RWPE1 (cell line): ENCODE measurements around the gene STARD13.
A peak's percentile ranks its signal among the peaks of the same experiment; 100 is the strongest.

Source experiments
- CTCF ChIA-PET: fragments of 350-600 bp; sonication (Branson Sonifier 250); formaldehyde crosslinking; extraction: SDS; loops from one replicate; lab custom pipeline; 2021; lab: Yijun Ruan, JAX
- POLR2A ChIA-PET: fragments of 400-600 bp; formaldehyde crosslinking; extraction: SDS; loops from one replicate; lab custom pipeline; 2020; ENCODE audit warnings: antibody characterized with exemption; ENCODE audit not compliant: low non-redundant PET; lab: Yijun Ruan, JAX
- DNase-seq: peaks from one replicate; pipeline ENCODE4 v3.0.0; 2012; ENCODE audit warnings: low spot score
- H3K27ac ChIP-seq: fragments of 450-650 bp; 2 replicates; pipeline ENCODE4 v1.5.1; 2017
- CTCF ChIP-seq: fragments of 450-650 bp; conservative IDR thresholded peaks from 2 replicates; pipeline ENCODE4 v1.5.1; 2017; ENCODE audit warnings: low read depth, mild to moderate bottlenecking

Gene STARD13

GRCh38 chr13:33228648-33229445 lies 56.7 kb downstream of the STARD13 start:
- ChIA-PET CTCF (interaction anchor here (0.5 to 1.3 kb wide), 8 partner anchors 11 to 495 kb away, joined by 3 to 7 read pairs (median 4); no protein-coding TSS in a partner anchor), POLR2A (no interaction called here)
- no peak overlapping the region; the same call in 1 of the 2 replicates for H3K27ac ChIP-seq
- DNase-seq, result peak; percentile 48
- peak; percentile 94 for TF ChIP-seq CTCF

GRCh38 chr13:33227927-33228647 lies 57.5 kb downstream of the STARD13 start:
- CTCF ChIA-PET, result interaction anchor here (0.6 to 1.3 kb wide), 6 partner anchors 10 to 495 kb away, joined by 3 to 7 read pairs (median 4); no protein-coding TSS in a partner anchor
- no peak overlapping the region for H3K27ac ChIP-seq
- no peak for TF ChIP-seq CTCF
- POLR2A ChIA-PET, result no interaction called here
- DNase-seq, result no peak

GRCh38 chr13:33224686-33225085 lies 60.9 kb downstream of the STARD13 start:
- DNase-seq, result no peak
- ChIA-PET POLR2A (no interaction called here), CTCF (no interaction called here)
- H3K27ac ChIP-seq, result no peak overlapping the region
- TF ChIP-seq CTCF, result no peak

GRCh38 chr13:33224191-33224590 lies 61.4 kb downstream of the STARD13 start:
- DNase-seq, result no peak
- H3K27ac ChIP-seq, result no peak overlapping the region
- ChIA-PET POLR2A (no interaction called here), CTCF (interaction anchor here (0.6 kb wide), 1 partner anchor 21 kb away, joined by 3 read pairs; no protein-coding TSS in a partner anchor)
- TF ChIP-seq CTCF, result no peak

GRCh38 chr13:33219926-33220325 lies 65.6 kb downstream of the STARD13 start:
- DNase-seq, result no peak
- ChIA-PET CTCF (no interaction called here), POLR2A (no interaction called here)
- peak overlapping the region; percentile 41; the same call in 1 of the 2 replicates for H3K27ac ChIP-seq
- no peak for TF ChIP-seq CTCF

- ChIA-PET POLR2A (no interaction called here), CTCF (interaction anchor here (0.6 to 1.0 kb wide), 2 partner anchors 10 to 868 kb away, joined by 4 read pairs; no protein-coding TSS in a partner anchor)
- H3K27ac ChIP-seq, result no peak overlapping the region
- TF ChIP-seq CTCF, result no peak
- DNase-seq, result peak; percentile 41
Measured at GRCh38 chr13:33218426-33218825, 67.1 kb downstream of the STARD13 start.
